GM23338 (cell line): Measurements from ENCODE around the gene RNF43.

Experiments
- CTCF ChIP-seq, 2 experiments: fragments of 200-600 bp in 1 of 2; sonication (generic) in 1 of 2; conservative IDR thresholded peaks; 2 replicates each; pipeline versions ENCODE4 v1.5.1 to v1.6.1; 2016 to 2017; ENCODE audit warnings: antibody characterized with exemption in 2 of 2, low read depth in 2 of 2, mild to moderate bottlenecking in 2 of 2, moderate library complexity in 1 of 2
- ETS1 ChIP-seq: IDR thresholded peaks from 2 replicates; pipeline ENCODE4 v1.6.1; 2016; ENCODE audit warnings: antibody characterized with exemption
- EZH2 ChIP-seq: fragments of 200-600 bp; sonication (generic); IDR thresholded peaks from one replicate; pipeline ENCODE4 v1.8.0; 2017; ENCODE audit warnings: antibody characterized with exemption, mild to moderate bottlenecking, low read depth; ENCODE audit not compliant: unreplicated experiment
- EZH2phosphoT487 ChIP-seq: fragments of 200-600 bp; sonication (generic); IDR thresholded peaks from one replicate; pipeline ENCODE4 v1.8.1; 2018; ENCODE audit warnings: antibody characterized with exemption; ENCODE audit not compliant: unreplicated experiment
- REST ChIP-seq: IDR thresholded peaks from one replicate; pipeline ENCODE4 v1.6.1; 2018; ENCODE audit warnings: antibody characterized with exemption; ENCODE audit not compliant: unreplicated experiment
- ZNF462 ChIP-seq: fragments of 250-450 bp; sonication (Bioruptor Pico); IDR thresholded peaks from 2 replicates; pipeline ENCODE4 v1.5.0; 2020; ENCODE audit warnings: mild to moderate bottlenecking, moderate library complexity

GRCh38 chr17:58402679-58403078, 14.7 kb downstream of the RNF43 start:
- TF ChIP-seq EZH2phosphoT487, result no peak
- TF ChIP-seq CTCF (conservative IDR thresholded peaks at IDR 0.05; ENCODE audit: low read depth in 2 of 2), result no peak
- TF ChIP-seq EZH2, result no peak
- TF ChIP-seq REST, result no peak
- TF ChIP-seq ETS1, result no peak
- TF ChIP-seq ZNF462 (CRISPR knock-in tag), result no peak
